C4-2B (cell line): ENCODE results near the gene LMAN2L.
"Not testable (repeated sequence)": the region's sequence is repeated elsewhere in the genome, so short reads cannot be mapped to it uniquely, and the experiment has no call there.

Experiments
- ZFX ChIP-seq: fragments of 450-650 bp; IDR thresholded peaks from 2 replicates; pipeline ENCODE4 v1.6.1; 2017
- TF ChIP-seq, protein P1 (sequence below): fragments of 450-650 bp; conservative IDR thresholded peaks from 2 replicates; pipeline ENCODE4 v1.5.1; 2017; ENCODE audit warnings: mild to moderate bottlenecking

DNA sequence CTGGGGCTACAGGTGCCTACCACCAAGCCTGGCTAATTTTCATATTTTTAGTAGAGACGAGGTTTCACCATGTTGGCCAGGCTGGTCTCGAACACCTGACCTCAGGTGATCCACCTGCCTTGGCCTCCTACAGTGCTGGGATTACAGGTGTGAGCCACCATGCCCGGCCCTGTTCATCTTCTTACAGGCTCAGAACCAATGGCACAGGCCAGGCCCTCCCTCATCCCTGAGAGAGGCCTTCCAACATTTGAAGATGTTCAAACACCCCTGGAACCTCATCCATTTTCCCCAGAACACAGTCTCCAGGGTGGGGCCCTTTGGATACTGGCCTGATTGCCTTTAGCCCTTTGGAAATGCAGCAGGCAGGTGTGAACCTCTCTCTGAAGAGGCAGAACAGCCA is 74.1 kb downstream of the LMAN2L start:
- TF ChIP-seq, protein P1, sequence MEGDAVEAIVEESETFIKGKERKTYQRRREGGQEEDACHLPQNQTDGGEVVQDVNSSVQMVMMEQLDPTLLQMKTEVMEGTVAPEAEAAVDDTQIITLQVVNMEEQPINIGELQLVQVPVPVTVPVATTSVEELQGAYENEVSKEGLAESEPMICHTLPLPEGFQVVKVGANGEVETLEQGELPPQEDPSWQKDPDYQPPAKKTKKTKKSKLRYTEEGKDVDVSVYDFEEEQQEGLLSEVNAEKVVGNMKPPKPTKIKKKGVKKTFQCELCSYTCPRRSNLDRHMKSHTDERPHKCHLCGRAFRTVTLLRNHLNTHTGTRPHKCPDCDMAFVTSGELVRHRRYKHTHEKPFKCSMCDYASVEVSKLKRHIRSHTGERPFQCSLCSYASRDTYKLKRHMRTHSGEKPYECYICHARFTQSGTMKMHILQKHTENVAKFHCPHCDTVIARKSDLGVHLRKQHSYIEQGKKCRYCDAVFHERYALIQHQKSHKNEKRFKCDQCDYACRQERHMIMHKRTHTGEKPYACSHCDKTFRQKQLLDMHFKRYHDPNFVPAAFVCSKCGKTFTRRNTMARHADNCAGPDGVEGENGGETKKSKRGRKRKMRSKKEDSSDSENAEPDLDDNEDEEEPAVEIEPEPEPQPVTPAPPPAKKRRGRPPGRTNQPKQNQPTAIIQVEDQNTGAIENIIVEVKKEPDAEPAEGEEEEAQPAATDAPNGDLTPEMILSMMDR, result not testable (repeated sequence)
- not testable (repeated sequence) for TF ChIP-seq ZFX
